HS-5 (cell line): ENCODE measurements around the gene PHACTR3.
A peak's percentile ranks its signal among the peaks of the same experiment; 100 is the strongest.
"Not testable (repeated sequence)": the region's sequence is repeated elsewhere in the genome, so short reads cannot be mapped to it uniquely, and the experiment has no call there.

Experiments used
- DNase-seq: peaks from one replicate; pipeline ENCODE4 v3.0.0-alpha.2; 2012; ENCODE audit warnings: low read depth

The PHACTR3 gene

DNA sequence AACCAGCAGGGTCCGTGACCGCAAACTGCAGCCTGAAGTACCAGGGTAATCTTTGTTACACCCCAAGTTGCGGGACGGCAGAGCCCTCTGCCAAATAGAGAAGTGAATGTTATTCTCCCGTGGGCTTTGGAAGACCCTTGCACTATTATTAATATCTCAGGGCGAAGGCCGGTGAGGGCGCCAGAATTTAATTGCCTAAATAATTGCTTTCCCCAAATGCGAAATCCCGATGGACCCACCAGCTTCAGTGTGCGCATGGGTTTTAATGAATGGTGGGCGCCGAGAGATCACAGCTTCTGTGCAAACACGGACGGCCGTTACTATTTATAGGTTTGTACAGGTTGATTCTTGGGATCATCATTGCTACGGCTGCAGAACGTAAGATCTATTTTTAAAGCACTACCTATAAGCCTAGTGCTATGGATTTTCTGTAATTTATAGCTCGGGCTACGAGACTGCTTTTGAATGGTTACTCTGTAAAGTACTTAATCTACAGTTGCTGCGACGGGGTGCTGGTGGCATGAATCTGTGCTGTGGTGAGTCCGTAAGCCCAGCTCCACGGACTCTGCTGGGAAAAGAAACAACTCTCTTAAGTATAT is 15.2 kb upstream of the PHACTR3 start:
- DNase-seq, result no peak

DNA sequence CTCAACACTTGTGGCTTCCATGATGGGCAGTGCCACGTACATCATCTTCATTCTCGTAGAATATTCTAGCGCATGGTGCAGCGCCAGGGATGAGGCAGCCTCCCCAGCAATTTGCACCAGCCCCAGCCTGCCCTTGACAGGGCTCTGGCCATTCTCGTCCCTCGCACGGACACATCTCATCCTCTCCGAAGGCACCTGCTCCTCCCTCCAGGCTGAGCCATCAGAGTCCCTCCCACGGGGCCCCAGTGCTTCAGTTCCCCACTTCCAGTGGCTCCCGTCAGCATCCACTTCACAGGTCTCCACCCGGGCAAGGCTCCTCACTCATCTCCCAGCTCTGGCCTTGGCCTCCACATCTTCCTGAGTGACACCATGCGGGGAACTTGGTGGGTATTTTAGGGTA is 13.3 kb upstream of the PHACTR3 start:
- DNase-seq, result no peak

DNA sequence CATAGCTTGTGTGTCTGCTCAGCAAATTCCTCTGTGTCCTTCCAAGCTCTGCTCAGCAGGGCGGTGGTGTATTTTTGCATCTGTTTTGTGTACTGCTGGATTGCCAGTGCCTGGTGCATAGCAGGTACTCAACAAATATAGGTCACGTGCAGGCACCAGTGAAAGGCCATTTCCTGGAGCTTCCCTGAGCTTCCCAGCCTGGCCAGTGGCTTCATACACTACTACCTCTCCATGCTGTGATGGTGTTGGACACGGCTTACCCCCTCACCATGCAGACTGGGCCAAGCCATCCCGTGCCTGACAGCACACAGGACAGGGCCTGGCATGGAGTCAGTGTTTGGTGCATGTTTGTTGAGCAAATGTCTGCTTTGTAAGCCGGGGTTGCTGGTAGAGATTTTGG is 7.7 kb upstream of the PHACTR3 start:
- no peak for DNase-seq

DNA sequence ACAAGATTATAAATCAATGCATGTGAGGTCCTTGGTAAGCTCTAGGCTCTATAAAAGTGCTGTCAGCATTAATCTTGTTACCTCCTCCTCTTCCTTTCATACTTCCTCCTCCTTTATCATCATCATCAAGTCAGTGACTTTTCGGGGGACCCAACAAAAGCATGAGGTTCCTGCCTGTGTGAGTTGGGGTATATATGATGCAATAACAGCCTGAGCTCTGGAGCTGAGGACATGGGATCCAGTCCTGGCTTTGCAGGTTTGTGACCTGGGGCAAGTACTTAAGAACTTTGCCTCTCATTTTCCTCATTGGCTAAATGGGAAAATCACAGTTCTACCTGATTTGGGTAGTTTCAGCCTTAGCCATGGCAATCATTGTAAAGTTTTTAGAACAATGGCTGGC is 7.1 kb upstream of the PHACTR3 start:
- DNase-seq, result no peak

DNA sequence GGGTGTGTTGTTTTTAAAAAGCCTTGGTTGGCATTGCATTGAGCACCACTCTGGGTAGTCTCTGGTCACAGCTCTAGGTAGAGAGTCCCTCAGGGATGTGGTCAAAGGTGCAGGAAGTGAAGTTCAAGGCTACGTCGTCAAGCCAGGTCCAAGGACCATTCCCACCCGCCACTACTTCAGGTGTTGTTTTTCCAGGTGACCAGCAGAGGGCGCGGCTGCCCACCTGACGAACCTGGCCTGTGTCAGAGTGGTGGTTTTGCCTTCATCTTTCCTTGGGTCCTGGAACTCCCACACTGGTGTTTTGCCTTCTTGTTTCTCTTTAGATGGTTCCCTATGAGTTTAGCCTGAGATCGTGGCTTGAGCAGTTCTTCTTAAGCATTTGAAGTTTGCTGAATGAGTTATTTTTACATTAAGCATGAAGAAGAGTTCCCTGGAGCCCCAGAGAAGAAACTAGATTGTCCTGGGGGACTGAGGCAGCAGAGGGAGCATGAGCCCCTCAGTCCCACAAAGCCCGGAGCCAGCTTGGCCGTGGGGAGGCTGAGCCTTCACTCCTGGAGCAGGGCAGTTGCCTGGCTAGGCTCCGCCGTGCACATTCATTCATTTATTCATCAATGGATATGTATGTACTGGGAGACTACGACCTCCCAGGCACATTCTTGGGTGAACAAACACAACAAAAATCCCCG is 5.6 kb upstream of the PHACTR3 start:
- peak; percentile 3 for DNase-seq

DNA sequence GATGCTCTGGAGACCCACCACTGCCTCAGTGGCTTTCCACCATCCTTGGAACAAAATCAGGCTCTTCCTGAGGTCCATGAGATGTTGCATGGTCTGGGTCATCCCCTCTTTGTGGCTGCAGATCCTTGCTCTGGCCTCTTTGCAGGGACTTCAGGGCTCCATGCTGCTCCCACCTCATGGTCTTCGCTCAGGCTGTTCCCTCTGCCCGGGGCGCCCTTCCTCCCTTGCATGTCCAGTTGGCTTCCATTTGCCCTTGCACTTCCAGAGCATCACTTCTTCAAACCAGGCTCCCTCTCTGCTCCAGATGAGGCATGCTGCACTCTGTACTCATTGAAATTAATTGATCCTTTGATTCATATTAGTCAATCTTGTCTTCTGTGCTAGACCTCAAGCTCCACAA is 4.4 kb upstream of the PHACTR3 start:
- no peak for DNase-seq

DNA sequence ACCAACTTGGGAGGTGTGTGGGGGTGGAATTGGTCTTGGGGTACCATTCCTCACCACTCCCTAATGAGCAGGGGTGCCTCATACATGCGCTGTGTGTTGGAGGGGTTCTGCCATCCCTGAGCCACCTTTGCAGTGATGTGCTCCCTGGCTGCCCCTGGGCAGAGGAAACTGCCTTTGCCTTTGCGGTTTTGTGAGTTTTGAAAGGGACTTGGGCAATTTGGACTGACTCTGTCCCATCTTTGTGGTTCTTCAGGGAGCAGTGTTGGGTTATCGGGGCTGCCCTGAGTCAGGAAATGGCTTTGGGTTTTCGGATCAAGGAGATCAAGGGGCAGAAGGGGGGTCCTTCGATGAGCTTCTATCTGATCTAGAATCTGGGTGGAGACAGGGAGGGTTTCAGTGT is 3.9 kb upstream of the PHACTR3 start:
- no peak for DNase-seq

DNA sequence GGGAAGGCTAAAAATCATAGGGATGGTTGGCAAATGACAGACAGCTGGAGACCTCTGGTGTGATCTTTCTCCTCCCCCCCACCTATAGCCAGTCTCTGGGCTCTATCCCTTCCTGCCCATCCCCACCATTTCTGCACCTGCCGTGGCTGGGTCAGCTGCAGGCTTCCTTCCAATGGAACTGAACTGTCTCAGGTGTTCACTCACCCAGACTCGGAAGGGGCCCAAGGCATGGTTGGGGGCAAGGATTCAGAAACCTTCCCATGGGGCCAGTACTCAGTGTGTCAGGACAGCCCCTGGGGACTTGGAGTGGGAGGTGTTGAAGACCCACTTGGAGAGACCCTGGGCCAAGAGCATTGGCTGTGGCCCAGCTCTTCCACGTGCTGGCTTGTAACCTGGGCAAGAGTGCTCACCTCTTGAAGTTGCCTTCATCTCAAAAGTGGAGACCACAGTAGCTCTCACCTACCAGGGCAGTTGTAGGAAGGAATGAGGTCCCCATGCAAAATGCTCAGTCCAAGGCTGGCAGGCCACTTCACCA is 1.7 kb upstream of the PHACTR3 start:
- DNase-seq, result no peak

DNA sequence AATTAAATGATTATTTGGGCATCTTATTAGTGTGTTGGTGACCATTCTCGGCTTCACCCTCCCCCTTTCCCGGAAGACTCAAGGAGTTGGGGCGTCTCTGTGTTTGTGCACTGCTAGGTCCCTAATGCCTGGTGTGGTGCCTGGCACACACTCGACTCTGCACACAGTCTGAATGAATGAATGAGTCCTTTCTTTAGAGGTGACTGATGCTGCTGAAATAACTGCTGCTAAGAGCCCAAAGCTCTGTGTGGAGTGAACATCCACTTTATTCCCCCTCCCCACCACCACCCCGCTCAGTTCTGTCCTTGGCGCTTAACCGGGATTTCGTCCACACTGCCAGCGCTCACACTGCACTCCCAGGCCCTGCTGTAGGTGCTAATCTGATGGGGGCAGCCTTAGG is 1.2 kb upstream of the PHACTR3 start:
- no peak for DNase-seq

DNA sequence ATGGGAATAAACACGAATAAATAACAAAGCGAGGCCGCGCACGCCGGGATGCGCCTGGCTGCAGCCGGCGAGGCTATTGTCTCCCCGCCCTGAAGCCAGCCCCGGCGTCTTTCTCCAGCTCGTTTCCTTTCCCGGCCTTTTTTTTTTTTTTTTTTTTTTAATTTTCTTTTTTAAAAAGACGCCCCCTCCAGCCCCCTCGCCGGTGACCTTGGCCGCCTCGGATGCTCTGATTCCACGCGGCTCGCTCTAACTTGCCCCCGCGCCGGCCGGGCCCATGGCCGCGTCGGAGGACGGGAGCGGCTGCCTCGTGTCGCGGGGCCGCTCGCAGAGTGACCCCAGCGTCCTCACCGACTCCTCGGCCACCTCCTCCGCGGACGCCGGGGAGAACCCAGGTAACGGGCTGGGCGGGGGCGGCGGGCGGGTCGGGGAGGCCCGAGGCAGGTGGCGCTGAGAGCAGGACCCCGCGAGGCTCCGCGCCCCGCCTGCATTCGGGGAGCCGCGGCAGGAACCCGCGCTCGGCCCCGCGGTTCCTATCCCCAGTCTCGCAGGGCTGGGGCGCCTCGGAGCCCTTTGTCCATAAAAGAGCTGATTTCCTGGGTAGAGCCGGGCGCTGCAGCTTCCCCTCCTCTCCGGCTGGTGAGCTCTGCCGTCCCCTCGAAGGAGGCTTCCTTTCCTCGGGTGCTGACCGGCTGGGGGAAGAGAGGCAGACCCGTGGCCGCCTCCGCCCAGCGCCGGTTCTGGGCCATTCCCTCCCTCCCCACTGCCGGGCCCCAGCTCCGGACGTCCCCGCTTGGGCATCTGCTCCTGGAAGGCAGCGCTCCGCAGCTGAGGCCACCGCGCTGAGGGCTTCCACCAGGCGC is 631 bp downstream of the PHACTR3 start:
- no peak for DNase-seq

DNA sequence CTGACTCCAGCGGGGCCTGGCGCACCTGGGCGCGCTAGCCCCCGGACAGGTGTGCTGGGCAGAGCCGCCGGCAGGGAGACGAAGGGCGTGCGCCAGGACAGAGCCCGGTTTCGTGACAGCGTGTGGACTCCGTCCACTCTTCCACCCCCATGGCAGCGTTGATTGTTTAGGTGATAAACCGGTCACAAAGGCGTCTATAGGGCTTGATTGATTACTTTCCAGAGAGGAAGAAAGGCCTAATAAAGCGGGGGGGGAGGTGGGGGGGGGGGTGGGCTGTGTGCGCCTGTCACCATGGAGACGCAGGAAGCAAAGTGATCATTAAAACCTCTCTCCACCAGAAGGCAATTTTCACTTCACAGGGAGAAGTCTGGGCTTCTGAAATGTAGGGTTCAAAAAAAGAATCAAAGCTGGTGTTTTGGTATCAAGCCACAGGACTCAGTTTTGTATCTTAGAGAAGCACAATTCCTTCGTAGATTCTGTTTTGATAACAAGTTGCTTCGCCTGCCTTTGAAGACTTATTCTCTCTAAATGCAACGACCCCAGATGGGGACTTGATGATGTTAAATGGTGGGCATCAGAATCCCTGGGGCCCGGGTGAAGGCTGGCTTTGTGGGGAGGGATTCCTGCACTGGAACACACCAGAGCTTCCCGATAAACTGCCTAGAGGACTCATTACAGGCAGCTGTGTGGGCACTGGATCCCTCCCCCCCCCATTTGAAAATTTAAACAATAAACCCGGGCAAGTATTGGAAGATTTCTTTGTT is 1.4 kb downstream of the PHACTR3 start:
- no peak for DNase-seq

DNA sequence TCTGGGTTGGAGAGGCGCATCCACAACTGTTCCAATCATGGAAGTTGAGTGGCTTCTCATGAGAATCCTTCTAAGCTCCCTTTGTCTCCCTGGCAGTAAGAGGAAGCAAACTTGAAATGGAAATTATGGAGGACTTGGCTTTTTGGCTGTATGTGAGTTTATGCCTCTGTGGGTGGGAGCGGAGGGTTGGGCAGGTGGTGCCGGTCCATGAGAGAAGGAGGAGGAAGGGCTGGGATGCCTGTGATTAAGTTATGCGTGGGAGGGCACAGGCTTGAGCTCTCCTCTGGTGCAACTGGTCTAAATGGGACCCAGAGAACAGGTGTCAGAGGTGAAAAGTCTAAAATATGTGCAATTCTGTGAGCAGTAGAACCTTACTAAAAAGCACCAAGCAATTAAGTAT is 2.2 kb downstream of the PHACTR3 start:
- no peak for DNase-seq

DNA sequence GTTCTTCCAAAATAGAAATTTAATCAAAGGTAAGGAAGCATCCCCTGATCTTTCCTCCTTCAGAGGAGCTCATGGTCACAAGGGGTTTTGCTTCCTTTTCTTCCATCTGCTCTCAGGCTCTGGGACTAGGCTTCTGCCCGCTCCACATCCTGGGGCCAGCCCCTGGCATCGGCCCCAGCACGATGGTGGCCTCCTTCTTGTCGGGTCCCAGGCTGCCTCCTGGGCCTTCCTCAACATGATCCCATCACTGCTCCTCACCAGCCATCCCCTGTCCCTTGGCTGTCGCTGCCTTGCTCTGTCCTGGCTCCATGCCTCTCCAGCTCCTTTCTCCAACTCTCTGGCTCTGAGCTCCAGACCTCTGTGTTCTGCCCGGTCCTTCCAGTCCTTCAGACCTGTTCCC is 4.1 kb downstream of the PHACTR3 start:
- DNase-seq, result no peak

DNA sequence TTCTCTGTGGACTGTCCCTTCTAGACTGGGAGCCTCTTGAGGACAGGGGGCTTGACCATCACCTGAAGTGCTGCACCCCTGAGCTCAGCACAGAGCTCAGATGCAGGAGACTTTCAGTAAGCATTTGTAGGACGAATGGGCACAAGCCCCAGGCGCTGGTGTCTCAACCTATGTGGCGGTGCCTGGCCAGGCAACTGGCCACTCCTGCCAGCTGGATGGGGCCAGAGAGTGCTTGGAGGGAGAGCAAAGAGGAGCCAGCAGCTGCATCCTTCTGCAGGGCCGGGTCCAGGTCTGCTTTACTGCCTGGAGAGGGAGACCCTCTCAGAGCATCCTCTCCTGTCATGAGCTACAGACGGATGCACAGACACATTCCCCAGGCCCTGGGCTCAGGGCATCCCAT is 4.5 kb downstream of the PHACTR3 start:
- no peak for DNase-seq

DNA sequence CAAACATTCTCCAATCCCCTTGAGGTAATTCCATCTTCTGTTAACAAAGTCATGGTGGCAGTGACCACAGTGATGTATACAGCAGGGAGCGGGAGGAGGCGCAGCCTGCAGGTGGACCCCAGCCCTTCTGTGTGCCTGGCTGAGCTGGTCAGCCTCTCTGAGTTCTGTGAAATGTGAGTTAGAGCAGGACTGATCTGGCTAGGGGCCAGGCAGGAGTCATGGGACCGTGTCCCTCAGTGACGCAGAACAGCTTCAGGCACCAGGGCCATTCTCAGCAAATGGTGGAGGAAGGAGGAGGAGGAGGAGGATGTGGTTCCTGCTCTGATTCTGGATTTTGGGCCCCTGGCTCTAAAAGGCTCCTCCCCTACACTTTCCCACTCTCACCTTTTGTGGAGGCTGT is 6.9 kb downstream of the PHACTR3 start:
- DNase-seq, result no peak

DNA sequence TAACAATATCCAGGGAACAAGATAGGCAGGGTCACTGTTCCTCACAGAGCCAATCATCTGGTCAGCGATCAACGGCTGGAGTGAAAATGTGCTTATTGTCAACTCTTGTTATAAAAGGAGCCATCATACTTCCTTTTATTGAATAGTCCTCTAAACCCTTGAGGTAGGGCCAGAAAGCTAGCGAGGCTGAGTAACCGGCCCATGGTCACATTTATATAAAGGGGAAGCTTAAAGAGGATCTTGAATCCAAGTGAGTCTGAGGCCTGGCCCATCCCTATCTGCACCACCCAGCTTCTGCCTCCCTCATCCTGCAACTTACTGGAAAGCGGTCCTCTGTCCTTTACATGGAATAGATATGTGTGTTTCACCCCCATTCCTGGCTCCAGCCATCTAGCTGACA is 9.5 kb downstream of the PHACTR3 start:
- DNase-seq, result no peak

DNA sequence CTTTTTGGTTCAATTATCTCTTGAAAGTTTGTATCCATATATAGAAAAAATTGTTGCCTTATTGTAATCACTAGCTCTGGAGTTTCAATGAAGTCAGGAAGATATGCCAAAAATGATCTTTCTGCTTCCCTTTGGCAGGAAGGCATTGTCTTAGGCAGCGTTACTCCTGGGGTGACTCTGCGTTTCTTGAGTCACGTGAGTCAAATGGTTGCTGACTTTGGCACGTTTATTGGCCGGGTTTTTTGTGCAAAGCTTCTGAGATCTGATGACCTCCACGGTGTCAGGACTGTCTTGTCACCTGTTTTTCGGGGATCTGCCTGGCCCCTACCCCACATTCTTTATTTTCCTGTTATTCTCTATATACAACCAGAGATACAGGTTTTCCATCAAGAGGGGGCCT is 10.4 kb downstream of the PHACTR3 start:
- no peak for DNase-seq

DNA sequence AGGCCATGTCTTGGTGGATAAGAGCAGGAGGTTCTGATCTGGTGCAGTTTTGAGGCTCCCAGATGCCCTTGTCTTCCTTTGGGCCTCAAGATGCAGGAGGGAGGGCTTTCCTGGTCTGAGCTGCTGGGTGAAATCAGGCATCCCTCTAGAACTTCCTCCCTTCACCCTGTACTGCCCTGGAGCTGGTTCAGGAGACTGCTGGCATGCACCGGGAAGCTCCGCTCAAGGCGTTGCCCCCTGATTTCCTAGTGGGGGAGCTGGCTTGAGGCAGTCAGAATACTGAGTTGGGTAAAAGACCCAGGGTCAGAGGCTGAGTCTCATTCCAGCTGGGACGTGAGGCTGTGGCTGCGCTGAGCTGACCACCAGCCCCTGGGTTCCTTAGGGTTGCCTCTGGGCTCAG is 12.0 kb downstream of the PHACTR3 start:
- DNase-seq, result no peak

DNA sequence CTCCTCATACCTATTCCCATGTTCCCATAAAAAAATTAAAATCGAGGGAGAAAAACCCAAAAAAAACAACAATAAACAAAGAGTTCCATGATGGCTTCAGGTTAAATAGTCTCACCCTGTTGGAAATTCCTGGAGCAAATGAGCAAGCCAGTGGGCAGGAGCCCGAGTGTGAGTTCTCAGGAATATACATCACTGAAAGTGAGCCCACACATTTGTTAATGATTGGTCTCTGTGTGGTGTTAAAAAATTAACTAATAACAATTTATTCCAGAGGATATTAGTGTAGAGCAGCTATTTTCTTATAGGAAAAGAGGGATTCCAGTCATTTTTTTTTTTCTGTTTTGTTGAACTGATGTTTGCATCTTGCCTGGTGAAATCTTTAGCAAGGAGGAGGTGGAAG is 12.9 kb downstream of the PHACTR3 start:
- DNase-seq, result no peak

DNA sequence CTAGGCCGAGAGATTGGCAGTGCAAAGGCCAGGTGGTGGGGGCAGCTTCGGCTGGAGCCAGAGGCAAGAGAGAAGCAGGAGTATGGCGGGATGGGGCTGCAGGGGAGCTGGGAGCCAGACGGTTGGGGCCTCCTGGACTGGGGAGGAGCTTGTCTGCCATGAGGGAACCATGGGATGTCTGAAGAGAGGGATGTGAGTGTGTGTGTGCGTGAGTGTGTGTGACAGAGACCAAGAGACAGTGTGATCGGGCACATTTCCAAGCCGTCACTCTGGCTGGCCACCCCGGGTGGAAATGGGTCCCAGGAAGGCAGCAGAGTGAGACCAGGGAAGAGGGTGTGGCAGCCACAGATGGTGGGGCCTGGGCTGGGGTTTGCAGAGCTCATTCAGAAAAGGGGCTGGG is 13.8 kb downstream of the PHACTR3 start:
- no peak for DNase-seq

DNA sequence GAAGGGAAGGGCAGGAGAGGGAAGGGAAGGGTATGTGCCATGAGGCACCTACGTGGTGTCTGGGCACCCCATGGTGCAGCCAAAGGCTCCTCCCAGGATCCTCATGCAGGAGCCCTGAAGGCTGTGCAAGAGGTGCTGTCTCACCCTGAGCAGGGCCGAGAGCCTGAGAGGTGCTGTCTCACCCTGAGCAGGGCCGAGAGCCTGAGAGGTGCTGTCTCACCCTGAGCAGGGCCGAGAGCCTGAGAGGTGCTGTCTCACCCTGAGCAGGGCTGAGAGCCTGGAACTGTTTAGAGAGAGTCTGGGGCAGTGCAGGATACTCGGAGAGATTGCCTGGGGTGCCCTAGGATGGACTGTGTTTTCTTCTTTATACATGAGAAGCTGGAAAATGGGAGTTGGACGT is 14.2 kb downstream of the PHACTR3 start:
- not testable (repeated sequence) for DNase-seq

DNA sequence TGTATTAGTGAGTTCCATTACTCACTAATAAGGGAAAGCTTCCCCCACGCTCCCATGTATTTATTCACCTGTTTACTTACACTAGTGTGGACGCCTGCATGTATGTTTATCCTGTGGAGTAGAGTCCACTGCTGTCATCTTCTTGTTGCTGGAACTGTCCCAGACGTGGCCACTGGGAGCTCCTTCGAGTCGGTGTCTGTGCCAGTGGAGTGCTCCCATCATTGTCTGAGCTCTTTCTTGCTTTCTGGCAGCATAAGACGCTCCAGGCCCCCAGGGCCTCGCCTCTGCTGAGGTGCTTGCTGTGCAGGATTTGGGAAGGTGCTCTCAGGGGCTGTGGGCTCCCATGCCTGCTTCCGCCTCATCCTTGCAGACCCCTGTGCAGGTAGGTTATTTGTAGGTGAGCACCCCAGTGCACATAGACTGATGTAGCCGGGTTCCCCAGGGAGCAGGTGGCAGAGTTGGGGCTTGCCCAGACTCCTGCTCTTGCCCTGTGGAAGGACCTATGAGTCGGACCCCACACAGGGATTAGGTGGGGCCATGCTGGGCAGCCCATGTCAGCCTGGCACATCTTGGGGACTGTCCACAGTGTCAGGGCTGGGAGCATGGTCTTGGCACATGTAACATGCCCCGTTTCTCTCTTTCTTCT is 16.6 kb downstream of the PHACTR3 start:
- DNase-seq, result no peak
